ENCODE data around the gene LLGL2.

LLGL2 gene

DNA sequence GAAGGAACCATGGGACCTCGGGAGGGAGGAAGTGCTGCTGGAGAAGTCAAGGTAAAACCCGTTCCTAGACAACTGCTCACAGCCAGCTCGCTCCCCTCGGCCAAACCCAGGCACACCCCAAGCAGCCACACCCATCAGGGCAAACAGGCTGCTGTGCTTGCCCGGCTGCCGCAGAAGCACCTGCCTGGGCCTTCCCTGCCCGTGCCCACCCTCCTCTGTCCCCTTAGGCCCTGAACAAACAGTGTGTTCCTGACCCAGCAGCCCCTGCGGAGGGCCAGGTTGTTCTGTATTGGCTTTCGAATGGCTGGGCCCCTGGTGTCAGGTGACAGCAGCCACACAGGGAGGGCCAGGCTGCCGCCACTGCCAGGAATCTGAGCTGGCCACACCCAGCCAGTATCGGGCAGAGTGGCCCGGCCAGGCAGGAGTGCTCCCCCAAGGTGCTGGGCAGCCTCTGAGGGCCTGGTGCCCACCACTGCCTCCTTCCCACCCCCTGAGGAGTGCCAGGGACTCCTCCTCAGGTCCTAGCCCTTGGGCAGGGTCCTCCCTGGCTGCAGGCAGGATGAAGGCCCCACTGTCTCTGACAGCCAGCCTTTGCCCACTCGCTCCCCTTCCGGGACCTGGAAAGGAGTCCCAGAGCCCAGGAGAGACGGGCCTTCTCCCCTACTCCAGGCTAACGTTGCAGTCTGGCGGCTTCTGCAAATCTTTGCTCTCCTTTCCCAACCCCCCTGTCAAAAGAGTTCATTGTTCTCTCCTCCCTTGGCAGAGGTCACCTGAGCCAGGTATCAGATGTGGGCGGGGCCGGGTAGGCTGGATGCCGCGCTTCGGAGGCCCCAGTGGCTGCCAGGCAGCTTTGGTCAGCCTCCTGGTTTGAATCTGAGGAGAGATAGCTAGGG, 24.0 kb downstream of the LLGL2 start:
- no peak for DNase-seq (ENCODE audit: low read depth)

DNA sequence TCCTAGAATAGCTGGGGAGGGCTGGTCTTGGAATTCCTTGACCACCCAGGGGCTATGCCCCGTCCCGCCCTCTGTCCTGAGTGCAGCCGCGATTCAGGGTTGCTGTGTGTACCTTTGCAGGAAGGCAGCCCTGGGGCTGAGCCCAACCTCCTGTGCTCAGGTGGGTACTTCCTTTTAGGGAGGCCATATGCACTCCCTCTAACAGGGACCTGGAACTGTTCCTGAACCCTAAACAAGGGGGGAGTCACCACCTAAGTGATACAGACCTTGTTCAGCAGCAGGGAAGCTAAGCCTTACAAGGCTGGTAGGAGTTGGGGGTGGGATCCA, 24.6 kb downstream of the LLGL2 start:
- DNase-seq (ENCODE audit: low read depth): no peak

DNA sequence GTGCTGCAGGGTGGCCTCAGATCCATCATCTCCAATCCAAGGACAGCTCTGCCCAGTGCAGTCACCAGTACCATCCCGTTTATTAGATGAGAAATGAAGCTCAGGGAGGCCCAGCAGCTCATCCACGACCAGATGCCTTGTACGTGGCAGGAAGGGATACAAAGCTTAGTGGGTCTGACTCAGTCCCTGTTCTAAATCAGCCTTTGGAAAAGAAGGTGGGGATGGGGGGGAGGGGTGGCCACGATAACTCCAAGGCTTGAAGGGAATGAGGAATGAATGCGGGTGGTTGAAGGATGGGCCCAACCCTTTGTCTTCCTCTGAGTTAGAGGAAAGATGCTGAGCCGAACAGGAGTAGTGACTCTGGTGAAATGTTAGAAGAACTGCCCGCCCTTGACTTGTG, 25.8 kb downstream of the LLGL2 start:
- no peak for DNase-seq (ENCODE audit: low read depth)

GRCh38 chr17:75552425-75553294, 27.2 kb downstream of the LLGL2 start:
- no peak for DNase-seq (ENCODE audit: low read depth)

GRCh38 chr17:75553295-75554110, 28.0 kb downstream of the LLGL2 start:
- DNase-seq (ENCODE audit: low read depth): no peak

GRCh38 chr17:75555679-75556153, 30.2 kb downstream of the LLGL2 start:
- no peak for DNase-seq (ENCODE audit: low read depth)

DNA sequence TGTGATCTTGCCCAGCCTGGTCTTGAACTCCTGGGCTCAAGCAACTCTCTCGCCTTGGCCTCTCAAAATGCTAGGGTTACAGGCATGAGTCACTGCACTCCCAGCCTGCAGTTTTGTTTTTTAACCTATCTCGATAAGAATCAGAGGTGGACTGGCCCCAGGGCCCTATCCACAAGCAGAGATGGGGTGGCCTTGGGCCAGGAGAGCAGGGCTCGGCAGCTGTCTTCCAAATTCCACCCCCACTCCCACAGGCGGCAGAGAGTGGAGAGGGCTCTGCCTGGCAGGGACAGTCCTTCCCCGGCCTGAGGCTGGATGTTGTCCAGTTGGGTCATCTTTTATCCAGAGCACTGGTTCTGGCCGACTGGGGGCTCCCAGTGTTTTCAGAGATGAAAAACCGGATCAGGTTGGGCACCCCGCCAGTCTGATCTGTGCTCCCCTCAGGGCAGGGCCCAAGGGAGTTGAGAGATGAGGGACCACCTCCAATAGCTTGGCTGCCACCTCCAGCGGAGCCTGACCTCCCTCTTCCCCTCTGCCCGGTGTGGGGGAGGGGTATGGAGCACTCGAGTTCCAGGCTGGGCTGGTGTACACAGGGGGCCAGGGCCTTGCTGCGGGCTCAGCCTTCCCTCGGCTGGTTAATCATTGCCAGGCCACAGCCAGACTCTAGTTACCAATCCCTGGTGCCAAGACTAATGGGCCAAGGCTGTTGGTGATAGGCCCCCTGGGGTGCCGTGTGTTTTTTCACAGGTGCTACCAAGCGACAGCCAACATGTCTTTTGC, 31.8 kb downstream of the LLGL2 start:
- no peak for DNase-seq (ENCODE audit: low read depth)

DNA sequence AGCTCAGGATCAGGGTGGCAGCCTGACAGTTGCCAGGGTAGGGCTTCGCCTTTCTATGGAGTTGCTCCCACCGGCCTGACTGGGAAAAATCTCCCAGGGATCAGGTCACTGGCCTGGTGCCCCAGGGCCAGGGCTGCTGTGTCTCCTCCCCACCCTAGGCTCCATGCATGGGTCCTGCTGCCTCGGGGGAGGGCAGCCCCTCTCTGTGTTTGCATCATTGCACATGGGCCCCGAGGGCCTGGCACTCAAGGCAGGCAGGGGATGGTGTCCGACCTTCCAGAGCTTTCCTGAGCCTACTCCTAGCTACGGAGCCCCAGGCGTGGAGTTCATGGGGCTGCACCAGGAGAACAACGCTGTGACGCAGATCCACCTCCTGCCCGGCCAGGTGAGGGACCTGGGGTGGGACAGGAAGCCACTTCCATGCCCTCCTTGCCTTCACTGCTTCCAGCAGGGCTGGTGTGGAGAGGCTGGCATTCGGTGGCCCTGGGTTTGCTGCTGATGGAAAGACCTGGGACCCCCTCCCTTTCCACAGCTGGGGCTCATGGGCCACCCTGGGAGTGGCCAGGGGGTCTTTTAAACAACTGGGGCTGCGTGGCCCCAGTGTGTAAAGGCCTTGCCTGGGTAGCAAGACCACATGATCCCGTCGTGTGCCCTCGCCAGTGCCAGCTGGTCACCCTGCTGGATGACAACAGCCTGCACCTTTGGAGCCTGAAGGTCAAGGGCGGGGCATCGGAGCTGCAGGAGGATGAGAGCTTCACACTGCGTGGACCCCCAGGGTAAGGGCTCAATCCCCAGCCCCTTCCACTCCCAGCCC, 32.6 kb downstream of the LLGL2 start:
- DNase-seq (ENCODE audit: low read depth): no peak

- no peak for DNase-seq (ENCODE audit: low read depth)
These were observed 33.4 kb downstream of the LLGL2 start for GRCh38 chr17:75558666-75559530.

DNA sequence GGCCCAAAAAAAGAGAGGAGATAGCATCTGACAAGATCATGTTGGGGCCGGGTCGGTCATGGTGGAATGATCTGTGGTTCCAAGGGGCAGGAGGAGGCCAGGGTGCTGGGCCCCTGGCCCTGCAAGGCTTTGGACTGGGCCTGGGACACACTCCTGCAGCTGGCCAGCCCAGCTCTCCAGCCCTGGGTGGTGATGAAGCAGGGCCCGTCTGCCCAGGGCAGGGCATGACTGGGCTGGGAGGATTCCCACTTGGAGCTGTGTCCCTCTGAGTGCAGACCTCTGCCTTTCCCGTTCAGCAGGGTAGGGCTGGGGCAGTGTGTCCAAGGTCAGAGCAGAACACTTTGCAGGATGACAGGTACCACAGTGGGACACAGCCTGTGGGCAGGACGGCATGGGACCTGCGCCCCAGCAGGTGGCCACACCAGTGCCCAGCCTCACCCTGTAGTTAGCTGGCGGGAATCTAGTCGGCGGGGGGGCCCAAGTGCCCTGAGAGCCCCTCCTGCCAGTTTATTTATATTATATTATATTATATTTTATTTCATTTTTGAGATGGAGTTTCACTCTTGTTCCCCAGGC, 34.5 kb downstream of the LLGL2 start:
- no peak for DNase-seq (ENCODE audit: low read depth)

DNA sequence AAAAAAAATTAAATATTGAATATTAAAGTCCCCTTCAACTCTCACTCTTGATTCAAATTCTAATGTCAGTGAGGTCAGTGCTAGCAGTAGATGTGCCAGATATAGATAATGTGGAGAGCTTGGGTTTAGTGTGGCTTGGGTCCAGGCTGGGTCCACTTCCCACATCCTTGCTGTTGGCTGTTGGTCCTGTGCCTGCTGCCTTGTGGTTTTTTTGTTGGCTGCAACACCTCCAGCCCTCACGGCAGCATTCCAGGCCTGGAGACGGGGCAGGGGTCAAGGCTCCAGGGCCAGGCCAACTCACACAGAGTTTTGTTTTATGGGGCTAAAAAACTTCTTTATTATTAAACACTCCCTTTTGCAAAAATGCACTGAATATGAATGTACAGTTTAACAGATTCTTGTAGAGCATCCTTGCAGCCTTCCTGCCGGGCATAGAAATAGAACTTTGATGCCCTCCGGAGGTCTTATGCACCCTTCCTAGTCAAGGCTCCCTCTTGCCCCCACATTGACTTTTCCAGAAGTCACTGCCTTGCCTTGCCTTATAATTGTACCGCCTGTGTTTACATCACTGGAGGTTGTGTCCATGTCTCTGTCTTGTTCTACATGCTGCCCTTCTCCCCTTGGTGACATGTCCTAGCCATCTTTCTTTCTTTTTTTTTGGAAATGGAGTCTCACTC, 36.6 kb downstream of the LLGL2 start:
- DNase-seq (ENCODE audit: low read depth): no peak

DNA sequence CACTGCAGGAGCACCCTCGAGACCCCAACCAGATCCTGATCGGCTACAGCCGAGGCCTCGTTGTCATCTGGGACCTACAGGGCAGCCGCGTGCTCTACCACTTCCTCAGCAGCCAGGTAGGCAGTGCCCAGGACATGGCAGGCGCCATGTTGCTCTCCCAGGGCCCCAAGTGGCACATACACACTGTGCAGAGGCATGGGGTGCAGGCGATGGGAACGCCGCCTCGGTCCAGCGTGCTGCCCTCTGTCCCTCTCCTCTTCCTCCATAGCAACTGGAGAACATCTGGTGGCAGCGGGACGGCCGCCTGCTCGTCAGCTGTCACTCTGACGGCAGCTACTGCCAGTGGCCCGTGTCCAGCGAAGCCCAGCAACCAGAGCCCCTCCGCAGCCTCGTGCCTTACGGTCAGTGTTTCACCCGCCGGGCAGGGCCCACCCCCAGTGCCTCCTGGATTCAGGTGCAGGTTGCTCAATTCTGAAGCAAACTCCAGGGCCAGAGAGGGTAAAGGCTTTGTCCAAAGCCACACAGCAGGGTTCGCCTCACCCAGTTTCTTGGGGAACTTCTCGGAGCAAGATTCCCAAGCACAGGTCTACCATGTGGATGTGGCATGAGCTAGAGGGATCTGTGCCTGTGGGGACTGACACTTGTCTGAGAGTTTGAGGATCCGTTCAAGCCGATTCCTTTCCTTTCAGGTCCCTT, 37.7 kb downstream of the LLGL2 start:
- DNase-seq (ENCODE audit: low read depth): no peak

DNA sequence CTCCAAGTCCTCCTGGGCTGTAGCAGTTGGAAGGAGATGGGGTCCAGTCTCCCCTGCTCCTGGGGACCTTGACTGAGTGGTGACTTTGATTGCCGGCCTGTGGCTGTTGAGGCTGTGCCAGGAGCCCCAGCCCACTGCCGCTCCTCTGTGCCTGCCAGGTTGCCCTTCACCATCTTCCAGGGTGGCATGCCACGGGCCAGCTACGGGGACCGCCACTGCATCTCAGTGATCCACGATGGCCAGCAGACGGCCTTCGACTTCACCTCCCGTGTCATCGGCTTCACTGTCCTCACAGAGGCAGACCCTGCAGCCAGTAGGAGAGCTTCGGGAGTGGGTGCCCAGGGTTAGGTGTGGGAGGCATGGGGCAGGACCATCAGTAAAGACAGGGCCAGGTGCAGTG, 38.7 kb downstream of the LLGL2 start:
- no peak for DNase-seq (ENCODE audit: low read depth)

DNA sequence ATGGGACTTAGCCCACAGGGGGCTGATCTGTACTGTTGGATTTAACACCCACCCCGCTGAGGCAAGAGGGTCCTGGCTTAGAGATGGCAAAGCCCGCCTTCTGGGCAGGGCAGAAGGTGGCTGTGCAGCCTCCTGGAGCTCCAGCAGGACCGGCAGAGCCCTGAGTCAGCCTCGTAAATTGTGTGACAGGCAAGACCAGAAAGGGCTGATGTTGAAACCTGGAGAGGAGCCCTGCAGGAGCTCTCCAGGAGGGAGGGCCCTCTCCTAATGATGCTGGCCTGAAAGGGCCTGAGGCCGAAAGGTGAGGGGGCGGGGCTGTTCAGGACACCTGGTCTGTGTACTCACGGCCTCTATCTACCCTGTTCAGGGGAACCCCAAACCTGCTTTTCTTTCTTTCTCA, 39.6 kb downstream of the LLGL2 start:
- DNase-seq (ENCODE audit: low read depth): no peak

DNA sequence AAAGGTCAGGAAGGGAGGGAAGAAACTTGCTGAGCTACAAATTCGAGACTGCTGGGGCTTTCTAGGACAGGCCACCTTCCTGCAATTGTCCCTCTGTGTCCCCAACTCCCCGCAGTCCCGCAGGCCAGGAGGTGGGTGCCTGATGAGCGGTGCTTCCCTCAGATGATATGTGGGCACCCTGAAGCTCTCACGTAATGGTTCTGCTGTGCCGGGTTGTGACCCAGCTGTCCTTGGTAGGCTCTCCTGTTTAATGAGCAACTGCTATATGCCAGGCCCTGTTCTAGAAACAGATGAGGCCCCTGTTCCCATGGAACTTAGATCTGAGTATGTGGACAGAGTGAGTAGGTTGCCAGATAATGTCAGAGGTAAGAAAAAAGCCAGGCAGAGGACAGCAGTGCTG, 40.1 kb downstream of the LLGL2 start:
- DNase-seq (ENCODE audit: low read depth): no peak

GRCh38 chr17:75566416-75566815, 40.9 kb downstream of the LLGL2 start:
- DNase-seq (ENCODE audit: low read depth): no peak

DNA sequence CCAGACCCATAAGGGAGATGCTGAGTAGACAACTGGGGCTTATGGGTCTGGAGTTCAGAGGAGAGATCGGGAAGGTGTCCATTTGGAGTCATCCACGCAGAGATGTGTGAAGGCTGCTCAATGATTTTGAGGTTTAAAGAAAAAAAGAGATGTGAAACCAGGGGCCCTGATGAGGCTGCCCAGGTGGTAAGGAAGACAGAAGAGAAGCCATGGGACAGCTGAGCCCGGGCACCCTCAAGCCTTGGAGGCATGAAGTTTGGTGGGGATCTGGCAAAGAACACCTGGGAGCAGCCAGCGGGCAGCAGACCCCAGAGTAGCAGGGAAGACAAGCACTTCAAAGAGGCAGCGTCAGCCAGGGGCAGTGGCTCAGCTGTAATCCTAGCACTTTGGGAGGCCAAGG, 41.3 kb downstream of the LLGL2 start:
- no peak for DNase-seq (ENCODE audit: low read depth)

All from T follicular helper cell (primary cell).